K562 (cell line): ENCODE results near the gene SLC25A45. TPM values are rescaled to one million over a fixed set of nuclear protein-coding genes. Genes with fewer than 3 reads are reported as not detected.

ENCODE experiments used
- ARHGAP35 ChIP-seq: fragments of 450-650 bp; IDR thresholded peaks from 2 replicates; pipeline ENCODE4 v1.6.1; 2018; ENCODE audit not compliant: partially characterized antibody
- MTF1 ChIP-seq: fragments of 250-450 bp; sonication (Bioruptor Pico); IDR thresholded peaks from 2 replicates; pipeline ENCODE4 v1.9.0; 2021; ENCODE audit warnings: moderate library complexity, mild to moderate bottlenecking, inconsistent platforms, borderline replicate concordance
- NUFIP1 ChIP-seq: fragments of 450-650 bp; IDR thresholded peaks from 2 replicates; pipeline ENCODE4 v1.6.1; 2018; ENCODE audit not compliant: partially characterized antibody
- SMARCB1 ChIP-seq: IDR thresholded peaks from 2 replicates; pipeline ENCODE4 v1.6.1; 2011; ENCODE audit warnings: improper control_type of control experiment, low read depth; ENCODE audit not compliant: insufficient read length
- SPI1 ChIP-seq: IDR thresholded peaks from 2 replicates; pipeline ENCODE4 v1.6.1; 2011; ENCODE audit warnings: low read depth, low read length, control low read depth, borderline replicate concordance
- SRSF7 ChIP-seq: fragments of 200-400 bp; formaldehyde crosslinking; optimal IDR thresholded peaks from 2 replicates; pipeline ENCODE3; 2017; ENCODE audit warnings: mild to moderate bottlenecking, low read depth, low read length
- ZNF347 ChIP-seq: fragments of 450-650 bp; formaldehyde crosslinking; IDR thresholded peaks from 2 replicates; pipeline ENCODE4 v1.4.0; 2020; ENCODE audit warnings: low read depth, mild to moderate bottlenecking, moderate library complexity
- polyA plus RNA-seq, 8 experiments: library from polyadenylated mRNA; depleted of rRNA in 4 of 8; stranded (reverse) in 5 of 8; unstranded in 3 of 8; fragments of >200 nt; fragmentation: Nextera tagmentation in 2 of 8; fragmentation: Illumina TruSeq in 1 of 8; extraction: Ambion mirVana in 2 of 8; extraction: Trizol in 1 of 8; gene quantifications; 2 replicates each; pipeline versions ENCODE4 v1.2.1 to v1.2.3, GENCODE V29; 2011 to 2014; ENCODE audit warnings: inconsistent platforms in 1 of 8, missing spikeins in 1 of 8
- total RNA-seq, 7 experiments: library from RNA; depleted of rRNA in 6 of 7; stranded (reverse); fragments of >200 nt in 6 of 7; fragmentation: Illumina TruSeq in 2 of 7; extraction: Trizol in 2 of 7; gene quantifications; 2 replicates each; pipeline versions ENCODE4 v1.2.1 to v1.2.3, GENCODE V29; 2011 to 2021; ENCODE audit warnings: low replicate concordance in 1 of 7
- TF ChIP-seq, protein P1 (sequence below): fragments of 250-450 bp; sonication (Bioruptor Pico); IDR thresholded peaks from 2 replicates; pipeline ENCODE4 v1.5.1; 2021; ENCODE audit warnings: mild to moderate bottlenecking
- TF ChIP-seq, protein P2 (sequence below): sonication (generic); formaldehyde crosslinking; IDR thresholded peaks from 2 replicates; pipeline ENCODE4 v1.4.0; 2020; ENCODE audit warnings: mild to moderate bottlenecking, missing genetic modification reagents
- TF ChIP-seq, protein P3 (sequence below): fragments of 150-350 bp; conservative IDR thresholded peaks from 2 replicates; pipeline ENCODE4 v1.6.1; 2014; ENCODE audit warnings: low read length
- TF ChIP-seq, protein P4 (sequence below): sonication (generic); formaldehyde crosslinking; IDR thresholded peaks from 2 replicates; pipeline ENCODE4 v1.8.0; 2023; ENCODE audit warnings: mild to moderate bottlenecking, missing genetic modification reagents
- TF ChIP-seq, protein P5 (sequence below): IDR thresholded peaks from 3 replicates; pipeline ENCODE4 v1.6.1; 2011; ENCODE audit warnings: borderline replicate concordance, mild to moderate bottlenecking, moderate library complexity; ENCODE audit not compliant: insufficient read length; ENCODE audit errors: extremely low read depth

Gene SLC25A45
- total and polyA plus RNA-seq, 9 of the 15 experiments (the other 6 are each of a cell fraction or from before 2014, with no cell fraction given), result 0.15 to 2.3 (median 0.68) TPM

DNA sequence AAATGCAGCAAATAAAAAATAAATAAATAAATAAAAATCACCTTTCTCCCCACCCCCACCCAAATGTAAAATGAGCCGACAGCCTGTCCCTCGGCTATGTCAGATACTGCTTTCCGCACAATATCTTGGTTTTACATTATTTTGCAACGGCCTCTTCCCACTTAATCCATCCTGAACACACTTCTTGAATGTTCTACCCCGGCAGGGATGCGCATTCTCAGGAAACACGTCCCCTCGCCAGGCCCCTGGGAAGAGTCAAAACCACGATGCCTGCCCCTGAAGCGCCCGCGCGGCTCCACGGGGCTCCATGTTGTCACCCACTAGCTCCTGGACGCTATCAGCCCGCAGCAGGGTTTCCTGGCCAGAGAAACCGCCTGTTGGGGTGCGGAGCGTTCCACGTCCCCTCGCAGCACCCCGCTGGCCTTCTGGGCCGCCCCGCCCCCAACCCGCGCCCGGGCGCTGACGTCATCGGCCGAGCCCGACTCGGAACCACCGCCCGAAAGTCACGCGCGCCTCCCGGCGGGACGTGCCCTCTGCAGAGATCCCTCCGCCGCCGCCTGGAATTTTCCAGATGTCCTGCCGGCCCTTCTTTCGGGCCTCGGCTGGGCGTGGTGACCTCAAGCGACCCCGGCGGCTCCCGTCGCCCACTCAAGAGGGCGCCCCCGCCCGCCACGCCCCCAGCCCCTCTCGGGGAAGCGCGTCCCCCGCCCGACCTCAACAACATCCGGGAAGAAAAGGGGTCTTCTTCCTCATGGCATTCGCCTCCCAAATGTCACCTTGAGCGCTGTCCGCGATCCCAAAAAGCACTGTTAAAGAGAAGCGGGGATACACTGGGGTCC, 39.6 kb upstream of the SLC25A45 start (continued):
- TF ChIP-seq, protein P1, sequence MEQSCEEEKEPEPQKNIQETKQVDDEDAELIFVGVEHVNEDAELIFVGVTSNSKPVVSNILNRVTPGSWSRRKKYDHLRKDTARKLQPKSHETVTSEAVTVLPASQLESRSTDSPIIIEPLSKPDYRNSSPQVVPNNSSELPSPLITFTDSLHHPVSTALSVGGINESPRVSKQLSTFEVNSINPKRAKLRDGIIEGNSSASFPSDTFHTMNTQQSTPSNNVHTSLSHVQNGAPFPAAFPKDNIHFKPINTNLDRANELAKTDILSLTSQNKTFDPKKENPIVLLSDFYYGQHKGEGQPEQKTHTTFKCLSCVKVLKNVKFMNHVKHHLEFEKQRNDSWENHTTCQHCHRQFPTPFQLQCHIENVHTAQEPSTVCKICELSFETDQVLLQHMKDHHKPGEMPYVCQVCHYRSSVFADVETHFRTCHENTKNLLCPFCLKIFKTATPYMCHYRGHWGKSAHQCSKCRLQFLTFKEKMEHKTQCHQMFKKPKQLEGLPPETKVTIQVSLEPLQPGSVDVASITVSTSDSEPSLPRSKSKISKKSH (CRISPR knock-in tag), result no peak
- no peak for TF ChIP-seq ARHGAP35
- no peak for TF ChIP-seq NUFIP1
- TF ChIP-seq SPI1, result no peak
- TF ChIP-seq, protein P2, sequence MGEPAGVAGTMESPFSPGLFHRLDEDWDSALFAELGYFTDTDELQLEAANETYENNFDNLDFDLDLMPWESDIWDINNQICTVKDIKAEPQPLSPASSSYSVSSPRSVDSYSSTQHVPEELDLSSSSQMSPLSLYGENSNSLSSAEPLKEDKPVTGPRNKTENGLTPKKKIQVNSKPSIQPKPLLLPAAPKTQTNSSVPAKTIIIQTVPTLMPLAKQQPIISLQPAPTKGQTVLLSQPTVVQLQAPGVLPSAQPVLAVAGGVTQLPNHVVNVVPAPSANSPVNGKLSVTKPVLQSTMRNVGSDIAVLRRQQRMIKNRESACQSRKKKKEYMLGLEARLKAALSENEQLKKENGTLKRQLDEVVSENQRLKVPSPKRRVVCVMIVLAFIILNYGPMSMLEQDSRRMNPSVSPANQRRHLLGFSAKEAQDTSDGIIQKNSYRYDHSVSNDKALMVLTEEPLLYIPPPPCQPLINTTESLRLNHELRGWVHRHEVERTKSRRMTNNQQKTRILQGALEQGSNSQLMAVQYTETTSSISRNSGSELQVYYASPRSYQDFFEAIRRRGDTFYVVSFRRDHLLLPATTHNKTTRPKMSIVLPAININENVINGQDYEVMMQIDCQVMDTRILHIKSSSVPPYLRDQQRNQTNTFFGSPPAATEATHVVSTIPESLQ (CRISPR knock-in tag), result no peak; the same call in 1 of the 2 replicates
- TF ChIP-seq, protein P3, sequence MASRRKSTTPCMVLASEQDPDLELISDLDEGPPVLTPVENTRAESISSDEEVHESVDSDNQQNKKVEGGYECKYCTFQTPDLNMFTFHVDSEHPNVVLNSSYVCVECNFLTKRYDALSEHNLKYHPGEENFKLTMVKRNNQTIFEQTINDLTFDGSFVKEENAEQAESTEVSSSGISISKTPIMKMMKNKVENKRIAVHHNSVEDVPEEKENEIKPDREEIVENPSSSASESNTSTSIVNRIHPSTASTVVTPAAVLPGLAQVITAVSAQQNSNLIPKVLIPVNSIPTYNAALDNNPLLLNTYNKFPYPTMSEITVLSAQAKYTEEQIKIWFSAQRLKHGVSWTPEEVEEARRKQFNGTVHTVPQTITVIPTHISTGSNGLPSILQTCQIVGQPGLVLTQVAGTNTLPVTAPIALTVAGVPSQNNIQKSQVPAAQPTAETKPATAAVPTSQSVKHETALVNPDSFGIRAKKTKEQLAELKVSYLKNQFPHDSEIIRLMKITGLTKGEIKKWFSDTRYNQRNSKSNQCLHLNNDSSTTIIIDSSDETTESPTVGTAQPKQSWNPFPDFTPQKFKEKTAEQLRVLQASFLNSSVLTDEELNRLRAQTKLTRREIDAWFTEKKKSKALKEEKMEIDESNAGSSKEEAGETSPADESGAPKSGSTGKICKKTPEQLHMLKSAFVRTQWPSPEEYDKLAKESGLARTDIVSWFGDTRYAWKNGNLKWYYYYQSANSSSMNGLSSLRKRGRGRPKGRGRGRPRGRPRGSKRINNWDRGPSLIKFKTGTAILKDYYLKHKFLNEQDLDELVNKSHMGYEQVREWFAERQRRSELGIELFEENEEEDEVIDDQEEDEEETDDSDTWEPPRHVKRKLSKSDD, result no peak
- TF ChIP-seq SRSF7, result no peak
- TF ChIP-seq, protein P4, sequence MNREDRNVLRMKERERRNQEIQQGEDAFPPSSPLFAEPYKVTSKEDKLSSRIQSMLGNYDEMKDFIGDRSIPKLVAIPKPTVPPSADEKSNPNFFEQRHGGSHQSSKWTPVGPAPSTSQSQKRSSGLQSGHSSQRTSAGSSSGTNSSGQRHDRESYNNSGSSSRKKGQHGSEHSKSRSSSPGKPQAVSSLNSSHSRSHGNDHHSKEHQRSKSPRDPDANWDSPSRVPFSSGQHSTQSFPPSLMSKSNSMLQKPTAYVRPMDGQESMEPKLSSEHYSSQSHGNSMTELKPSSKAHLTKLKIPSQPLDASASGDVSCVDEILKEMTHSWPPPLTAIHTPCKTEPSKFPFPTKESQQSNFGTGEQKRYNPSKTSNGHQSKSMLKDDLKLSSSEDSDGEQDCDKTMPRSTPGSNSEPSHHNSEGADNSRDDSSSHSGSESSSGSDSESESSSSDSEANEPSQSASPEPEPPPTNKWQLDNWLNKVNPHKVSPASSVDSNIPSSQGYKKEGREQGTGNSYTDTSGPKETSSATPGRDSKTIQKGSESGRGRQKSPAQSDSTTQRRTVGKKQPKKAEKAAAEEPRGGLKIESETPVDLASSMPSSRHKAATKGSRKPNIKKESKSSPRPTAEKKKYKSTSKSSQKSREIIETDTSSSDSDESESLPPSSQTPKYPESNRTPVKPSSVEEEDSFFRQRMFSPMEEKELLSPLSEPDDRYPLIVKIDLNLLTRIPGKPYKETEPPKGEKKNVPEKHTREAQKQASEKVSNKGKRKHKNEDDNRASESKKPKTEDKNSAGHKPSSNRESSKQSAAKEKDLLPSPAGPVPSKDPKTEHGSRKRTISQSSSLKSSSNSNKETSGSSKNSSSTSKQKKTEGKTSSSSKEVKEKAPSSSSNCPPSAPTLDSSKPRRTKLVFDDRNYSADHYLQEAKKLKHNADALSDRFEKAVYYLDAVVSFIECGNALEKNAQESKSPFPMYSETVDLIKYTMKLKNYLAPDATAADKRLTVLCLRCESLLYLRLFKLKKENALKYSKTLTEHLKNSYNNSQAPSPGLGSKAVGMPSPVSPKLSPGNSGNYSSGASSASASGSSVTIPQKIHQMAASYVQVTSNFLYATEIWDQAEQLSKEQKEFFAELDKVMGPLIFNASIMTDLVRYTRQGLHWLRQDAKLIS (CRISPR knock-in tag), result no peak
- TF ChIP-seq MTF1, result no peak
- TF ChIP-seq SMARCB1, result no peak
- no peak for TF ChIP-seq ZNF347 (CRISPR knock-in tag)
- TF ChIP-seq, protein P5, sequence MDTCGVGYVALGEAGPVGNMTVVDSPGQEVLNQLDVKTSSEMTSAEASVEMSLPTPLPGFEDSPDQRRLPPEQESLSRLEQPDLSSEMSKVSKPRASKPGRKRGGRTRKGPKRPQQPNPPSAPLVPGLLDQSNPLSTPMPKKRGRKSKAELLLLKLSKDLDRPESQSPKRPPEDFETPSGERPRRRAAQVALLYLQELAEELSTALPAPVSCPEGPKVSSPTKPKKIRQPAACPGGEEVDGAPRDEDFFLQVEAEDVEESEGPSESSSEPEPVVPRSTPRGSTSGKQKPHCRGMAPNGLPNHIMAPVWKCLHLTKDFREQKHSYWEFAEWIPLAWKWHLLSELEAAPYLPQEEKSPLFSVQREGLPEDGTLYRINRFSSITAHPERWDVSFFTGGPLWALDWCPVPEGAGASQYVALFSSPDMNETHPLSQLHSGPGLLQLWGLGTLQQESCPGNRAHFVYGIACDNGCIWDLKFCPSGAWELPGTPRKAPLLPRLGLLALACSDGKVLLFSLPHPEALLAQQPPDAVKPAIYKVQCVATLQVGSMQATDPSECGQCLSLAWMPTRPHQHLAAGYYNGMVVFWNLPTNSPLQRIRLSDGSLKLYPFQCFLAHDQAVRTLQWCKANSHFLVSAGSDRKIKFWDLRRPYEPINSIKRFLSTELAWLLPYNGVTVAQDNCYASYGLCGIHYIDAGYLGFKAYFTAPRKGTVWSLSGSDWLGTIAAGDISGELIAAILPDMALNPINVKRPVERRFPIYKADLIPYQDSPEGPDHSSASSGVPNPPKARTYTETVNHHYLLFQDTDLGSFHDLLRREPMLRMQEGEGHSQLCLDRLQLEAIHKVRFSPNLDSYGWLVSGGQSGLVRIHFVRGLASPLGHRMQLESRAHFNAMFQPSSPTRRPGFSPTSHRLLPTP, result no peak
